HepG2 (cell line): ENCODE results near the gene TM7SF3. TPM values are rescaled to one million over a fixed set of nuclear protein-coding genes. Genes with fewer than 3 reads are reported as not detected.

Experiments
- CHD2 ChIP-seq: IDR thresholded peaks from 2 replicates; pipeline ENCODE4 v1.6.1; 2011; ENCODE audit warnings: low read depth, low read length, improper control_type of control experiment
- CSRNP1 ChIP-seq: sonication (generic); formaldehyde crosslinking; IDR thresholded peaks from 2 replicates; pipeline ENCODE4 v1.8.1; 2023; ENCODE audit warnings: mild to moderate bottlenecking, missing genetic modification reagents
- E2F2 ChIP-seq: sonication (generic); formaldehyde crosslinking; IDR thresholded peaks from 2 replicates; pipeline ENCODE4 v1.4.0; 2020; ENCODE audit warnings: missing genetic modification reagents, borderline replicate concordance
- HBP1 ChIP-seq: IDR thresholded peaks from 2 replicates; pipeline ENCODE4 v1.6.1; 2016; ENCODE audit warnings: low read depth, control low read depth
- HCFC1 ChIP-seq: fragments of 150-350 bp; IDR thresholded peaks from 2 replicates; pipeline ENCODE4 v1.6.1; 2014; ENCODE audit warnings: low read depth, low read length
- MAFF ChIP-seq: IDR thresholded peaks from 2 replicates; pipeline ENCODE4 v1.6.1; 2011; ENCODE audit warnings: low read depth, low read length, improper control_type of control experiment
- MAZ ChIP-seq, 2 experiments: sonication (generic) in 1 of 2; formaldehyde crosslinking in 1 of 2; IDR thresholded peaks; 2 replicates each; pipeline versions ENCODE4 v1.5.0 to v1.6.1; 2012 to 2020; ENCODE audit warnings: low read depth in 2 of 2, mild to moderate bottlenecking in 2 of 2, borderline replicate concordance in 1 of 2, improper control_type of control experiment in 1 of 2, low read length in 1 of 2, missing genetic modification reagents in 1 of 2, moderate library complexity in 1 of 2
- PCBP2 ChIP-seq: fragments of 200-400 bp; formaldehyde crosslinking; optimal IDR thresholded peaks from 2 replicates; pipeline ENCODE3; 2018; ENCODE audit warnings: low read length, low read depth; ENCODE audit not compliant: poor library complexity, severe bottlenecking
- THYN1 ChIP-seq: sonication (generic); formaldehyde crosslinking; IDR thresholded peaks from 2 replicates; pipeline ENCODE4 v1.8.1; 2023; ENCODE audit warnings: low read depth, mild to moderate bottlenecking, moderate library complexity, missing genetic modification reagents, borderline replicate concordance
- TMF1 ChIP-seq: sonication (generic); formaldehyde crosslinking; IDR thresholded peaks from 2 replicates; pipeline ENCODE4 v1.8.1; 2022; ENCODE audit warnings: low read depth, missing genetic modification reagents
- ZNF383 ChIP-seq: sonication (generic); formaldehyde crosslinking; IDR thresholded peaks from 2 replicates; pipeline ENCODE4 v1.4.0; 2020; ENCODE audit warnings: missing genetic modification reagents, mild to moderate bottlenecking, borderline replicate concordance
- ZNF441 ChIP-seq: sonication (generic); formaldehyde crosslinking; IDR thresholded peaks from 2 replicates; pipeline ENCODE4 v1.7.0; 2021; ENCODE audit warnings: missing genetic modification reagents, borderline replicate concordance
- ZNF513 ChIP-seq: sonication (generic); formaldehyde crosslinking; conservative IDR thresholded peaks from 2 replicates; pipeline ENCODE4 v1.5.0; 2020; ENCODE audit warnings: missing genetic modification reagents
- ZNF646 ChIP-seq: sonication (generic); formaldehyde crosslinking; IDR thresholded peaks from 2 replicates; pipeline ENCODE4 v1.9.0; 2021; ENCODE audit warnings: mild to moderate bottlenecking, missing genetic modification reagents
- polyA plus RNA-seq, 8 experiments: library from polyadenylated mRNA; depleted of rRNA in 3 of 8; stranded (reverse) in 7 of 8; unstranded in 1 of 8; fragments of >200 nt; fragmentation: Illumina TruSeq in 4 of 8; extraction: Trizol in 4 of 8; gene quantifications; 2 replicates each; pipeline versions ENCODE4 v1.2.1 to v1.2.3, GENCODE V29; 2011 to 2016; ENCODE audit warnings: low read depth in 4 of 8, missing spikeins in 1 of 8, mixed read lengths in 1 of 8; ENCODE audit not compliant: insufficient read depth in 1 of 8
- total RNA-seq, 5 experiments: library from RNA; depleted of rRNA; stranded (reverse); fragments of >200 nt; fragmentation: Illumina TruSeq; extraction: Trizol; gene quantifications; 2 replicates each; pipeline ENCODE4 v1.2.3, GENCODE V29; 2016; ENCODE audit warnings: low read depth in 1 of 5

The TM7SF3 gene
- total and polyA plus RNA-seq, 2 of the 13 experiments (the other 11 are each of a cell fraction or from before 2014, with no cell fraction given) = 116 to 142 TPM

GRCh38 chr12:26937863-26938700, 76.1 kb downstream of the TM7SF3 start, which contains the start of the genes FGFR1OP2 and INTS13 (continued):
- TF ChIP-seq CSRNP1 (no peak), ZNF513 (no peak), HCFC1 (peak; percentile 29; the same call in 1 of the 2 replicates), HBP1 (peak; percentile 45; the same call in 1 of the 2 replicates), ZNF441 (CRISPR knock-in tag) (no peak), THYN1 (no peak), ZNF383 (no peak), CHD2 (peak; percentile 97), MAZ (IDR thresholded peaks at IDR 0.05; ENCODE audit: borderline replicate concordance, low read depth, low read length) (peak; percentile 40; the same call in 1 of the 2 replicates), MAZ (CRISPR knock-in tag; IDR thresholded peaks at IDR 0.05; ENCODE audit: low read depth) (peak; percentile 74; the same call in 1 of the 2 replicates), E2F2 (CRISPR knock-in tag) (no peak), TMF1 (peak; percentile 56; the same call in 1 of the 2 replicates), PCBP2 (no peak), ZNF646 (CRISPR knock-in tag) (no peak), MAFF (no peak)
